ENCODE data around the gene RETREG2.
"Not testable (repeated sequence)": the region's sequence is repeated elsewhere in the genome, so short reads cannot be mapped to it uniquely, and the experiment has no call there.

The RETREG2 gene

DNA sequence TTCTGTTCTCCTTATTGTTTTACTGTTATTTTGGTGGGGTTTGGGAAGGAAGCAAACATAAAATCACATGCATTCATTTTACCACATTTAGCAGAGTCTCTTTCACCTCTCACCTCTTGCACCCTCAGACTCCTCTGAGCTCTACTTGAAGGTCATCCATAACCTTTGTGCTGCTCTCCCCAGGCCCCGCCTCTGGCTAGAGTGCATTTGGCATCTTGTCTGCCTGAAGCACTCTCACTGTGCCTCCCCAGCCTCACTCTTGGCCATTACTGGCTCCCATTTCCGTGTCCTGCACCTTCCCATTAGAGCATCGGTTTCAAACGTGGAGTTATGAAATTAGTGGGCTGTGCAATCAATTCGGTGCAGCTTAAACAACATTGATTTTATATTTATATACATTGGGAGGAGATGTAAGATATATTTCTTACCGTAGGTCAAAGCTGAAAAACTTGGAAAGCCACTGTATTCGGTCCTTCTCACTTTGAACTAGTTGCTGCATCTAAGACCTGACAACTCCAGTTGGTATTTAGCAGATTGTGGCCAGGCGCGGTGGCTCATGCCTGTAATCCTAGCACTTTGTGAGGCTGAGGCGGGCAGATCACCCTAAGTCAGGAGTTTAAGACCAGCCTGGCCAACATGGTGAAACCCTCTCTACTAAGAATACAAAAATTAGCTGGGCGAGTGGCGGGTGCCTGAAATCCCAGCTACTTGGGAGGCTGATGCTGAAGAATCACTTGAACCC, 21.6 kb downstream of the RETREG2 start:
- no peak for DNase-seq

- DNase-seq, result peak; percentile 60
Measured at GRCh38 chr2:219200502-219201326, 22.6 kb downstream of the RETREG2 start.

GRCh38 chr2:219201331-219201730, 23.3 kb downstream of the RETREG2 start:
- DNase-seq, result not testable (repeated sequence)

DNA sequence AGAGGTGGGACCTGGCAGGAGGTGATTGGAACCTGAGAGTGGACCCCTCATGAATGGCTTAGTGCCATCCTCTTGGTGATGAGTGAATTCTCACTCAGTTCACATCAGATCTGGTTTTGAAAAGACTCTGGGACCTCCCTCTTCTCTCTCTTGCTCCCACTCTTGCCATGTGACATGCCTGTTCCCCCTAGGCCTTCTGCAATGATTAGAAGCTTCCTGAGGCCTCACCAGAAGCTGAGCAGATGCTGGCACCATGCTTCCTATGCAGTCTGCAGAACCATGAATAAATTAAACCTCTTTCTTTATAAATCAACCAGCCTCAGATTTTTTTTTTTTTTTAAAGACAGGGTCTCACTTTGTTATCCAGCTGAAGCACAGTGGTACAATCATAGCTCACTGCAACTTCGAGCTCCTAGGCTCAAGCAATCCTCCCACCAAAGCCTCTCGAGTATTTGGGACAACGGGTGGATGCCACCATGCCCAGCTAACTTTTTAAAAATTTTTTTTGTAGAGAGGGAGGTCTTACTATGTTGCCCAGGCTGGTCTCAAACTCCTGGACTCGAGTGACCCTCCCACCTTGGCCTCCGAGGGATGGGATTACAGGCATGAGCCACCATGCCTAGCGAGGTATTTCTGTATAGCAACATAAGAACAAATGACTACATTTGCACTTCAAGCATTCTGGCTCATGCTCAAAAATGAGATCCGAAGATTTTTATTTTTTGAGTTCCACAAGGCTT, 26.5 kb downstream of the RETREG2 start:
- DNase-seq, result no peak

- no peak for DNase-seq
Measured at GRCh38 chr2:219205165-219205538, 27.1 kb downstream of the RETREG2 start.

- DNase-seq, result no peak
Measured at GRCh38 chr2:219205981-219206327, 27.9 kb downstream of the RETREG2 start.

DNA sequence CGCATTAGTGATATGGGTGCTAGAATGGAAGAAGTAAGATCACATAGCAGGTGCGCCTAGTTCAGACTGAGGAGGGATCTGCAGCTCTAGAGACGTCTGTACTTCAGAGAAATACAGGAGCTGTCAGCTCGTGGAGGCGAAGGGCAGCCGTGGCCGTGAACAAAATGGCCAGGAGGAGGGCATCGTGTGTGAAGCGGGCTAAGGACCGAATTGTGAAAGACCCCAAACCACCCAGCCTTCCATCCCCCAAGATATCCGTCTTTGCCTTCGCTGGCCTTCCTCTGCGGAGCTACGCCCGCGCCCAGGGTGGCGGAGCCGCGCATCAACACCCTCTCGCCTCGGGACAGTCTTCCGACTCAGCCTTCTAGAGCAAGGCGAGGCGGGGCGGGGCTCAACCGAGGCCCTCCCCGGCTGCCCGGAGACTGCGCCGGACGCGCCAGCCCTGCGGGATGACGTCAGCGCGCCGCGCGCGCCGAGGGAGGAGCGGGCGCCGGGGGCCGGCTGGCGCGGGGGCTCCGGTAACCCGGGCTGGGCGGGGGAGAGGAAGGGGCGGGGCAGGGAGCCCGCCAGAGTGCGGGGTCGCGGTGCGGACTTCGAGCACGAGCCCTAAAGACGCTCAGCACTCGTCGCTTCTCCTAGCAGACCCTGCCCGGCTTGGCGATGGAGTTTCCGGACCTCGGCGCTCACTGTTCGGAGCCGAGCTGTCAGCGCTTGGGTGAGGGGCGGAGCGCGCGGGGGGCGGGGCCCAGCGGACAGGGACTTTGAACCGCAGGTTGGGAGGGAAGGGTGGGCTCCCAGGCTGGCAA, 28.5 kb downstream of the RETREG2 start, which contains the start of gene ZFAND2B:
TSS of gene ZFAND2B (plus strand) at position 455 of the 806 bp plus-strand sequence. CDS start at position 661, 206 bp downstream.
- peak; percentile 95 for DNase-seq

GRCh38 chr2:219207134-219207883, 29.2 kb downstream of the RETREG2 start:
- no peak for DNase-seq

- DNase-seq, result no peak
Measured at GRCh38 chr2:219207884-219208740, 30.0 kb downstream of the RETREG2 start.

DNA sequence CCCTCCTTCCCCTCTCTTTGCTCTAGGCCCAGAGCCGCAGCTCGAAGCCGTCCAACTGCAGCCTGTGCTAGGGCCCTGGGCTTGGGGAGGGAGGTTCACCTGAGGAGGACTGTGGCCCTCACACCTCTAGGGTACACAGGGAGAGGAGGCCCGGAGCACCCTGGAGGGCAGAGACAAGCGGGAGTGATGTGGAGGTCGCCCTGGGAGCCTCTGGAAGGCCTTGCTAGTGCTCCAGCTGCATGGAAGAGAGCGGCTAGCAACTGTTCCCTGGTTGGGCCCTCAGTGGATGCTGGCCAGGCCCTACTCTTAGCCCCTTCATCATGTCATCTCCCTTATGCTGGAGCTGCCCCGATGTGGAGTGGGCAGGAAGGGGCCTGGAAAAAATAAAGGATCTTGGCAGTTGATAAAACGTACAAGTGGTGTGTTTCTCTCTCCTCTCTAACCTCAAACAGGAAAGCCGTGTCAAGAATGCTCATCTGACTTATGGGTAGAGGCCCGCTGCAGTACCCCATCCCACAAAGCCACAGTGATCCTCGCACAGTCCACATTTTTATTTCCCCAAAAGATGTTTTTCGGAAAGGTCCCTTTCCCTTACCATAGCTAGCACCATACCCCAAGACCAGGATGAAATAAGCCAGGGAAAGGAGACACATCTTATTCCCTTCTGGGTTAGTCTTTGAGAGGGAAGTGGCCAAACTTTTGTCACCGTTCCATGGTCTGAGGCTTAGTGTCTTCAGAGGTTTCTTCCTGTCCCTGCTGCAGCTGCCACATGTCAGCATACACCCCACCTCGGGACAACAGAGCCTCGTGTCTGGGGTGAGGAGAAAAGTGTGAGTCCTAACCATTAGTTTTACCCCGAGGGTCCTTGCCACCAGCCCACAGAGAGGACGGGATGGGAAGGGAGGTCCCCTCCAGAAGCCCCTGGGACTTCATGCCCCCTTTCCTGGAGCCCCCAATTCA, 31.4 kb downstream of the RETREG2 start:
- DNase-seq, result no peak

GRCh38 chr2:219210196-219210885, 32.3 kb downstream of the RETREG2 start:
- DNase-seq, result no peak

DNA sequence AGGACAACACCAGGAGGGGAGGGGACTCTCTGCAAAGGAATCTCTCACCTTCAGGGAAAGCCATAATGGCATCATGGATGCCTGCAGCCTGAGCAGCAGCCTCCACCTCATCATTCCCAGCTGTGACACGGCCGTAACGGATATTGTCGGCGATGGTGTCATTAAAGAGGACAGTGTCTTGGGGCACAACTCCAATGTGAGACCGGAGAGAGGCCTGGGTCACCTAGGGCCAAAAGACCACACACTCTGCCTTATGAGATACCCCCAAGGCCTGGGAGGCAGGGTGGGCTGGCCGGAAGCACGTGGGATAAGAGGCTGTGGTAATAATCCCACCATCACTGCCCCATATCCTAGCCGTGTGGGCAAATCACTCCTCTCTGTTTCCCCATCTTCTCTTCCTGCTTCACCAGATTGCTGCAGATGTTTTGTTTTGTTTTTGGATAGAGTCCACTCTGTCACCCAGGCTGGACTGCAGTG, 32.8 kb downstream of the RETREG2 start:
- no peak for DNase-seq

DNA sequence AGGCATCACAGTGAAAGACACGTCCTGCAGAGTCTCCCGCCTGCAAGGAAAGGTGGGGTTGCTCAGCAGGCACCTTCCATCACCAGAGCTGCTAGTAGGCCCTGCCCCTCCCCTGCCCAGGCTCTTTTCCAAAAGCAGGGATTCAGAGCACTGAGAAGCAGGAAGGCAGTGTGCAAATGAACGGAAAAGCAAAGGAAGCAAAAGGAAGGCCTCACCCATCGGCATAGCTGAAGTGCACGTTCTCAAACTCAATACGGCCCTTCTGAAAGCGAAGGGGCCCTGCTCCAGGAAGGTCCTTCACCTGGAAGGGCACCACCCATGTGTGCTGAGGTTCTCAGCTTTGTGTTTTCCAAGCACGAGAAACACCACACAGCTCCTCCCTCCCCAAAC, 34.9 kb downstream of the RETREG2 start:
- DNase-seq, result no peak

GRCh38 chr2:219213486-219214071, 35.5 kb downstream of the RETREG2 start:
- no peak for DNase-seq

GRCh38 chr2:219214141-219214540, 36.1 kb downstream of the RETREG2 start:
- DNase-seq, result no peak

DNA sequence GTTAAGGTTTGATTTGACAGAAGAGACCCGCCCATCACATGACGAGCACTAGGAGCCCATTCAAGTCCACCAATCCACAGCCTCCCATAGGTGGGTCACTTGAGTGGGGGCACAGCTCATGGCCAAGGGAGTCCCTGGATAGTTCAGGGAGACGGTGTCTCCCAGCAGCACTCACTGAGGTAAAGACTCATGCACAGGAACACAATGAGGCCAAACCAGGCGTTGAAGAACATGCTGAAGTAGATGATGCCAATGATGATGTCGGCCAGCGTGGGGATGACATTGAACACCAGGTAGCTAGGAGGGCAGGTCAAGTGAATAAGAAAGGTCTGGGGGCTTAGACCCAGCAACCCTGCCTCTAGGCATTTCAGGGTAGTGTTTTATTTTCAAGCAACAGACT, 36.7 kb downstream of the RETREG2 start:
- DNase-seq, result no peak

DNA sequence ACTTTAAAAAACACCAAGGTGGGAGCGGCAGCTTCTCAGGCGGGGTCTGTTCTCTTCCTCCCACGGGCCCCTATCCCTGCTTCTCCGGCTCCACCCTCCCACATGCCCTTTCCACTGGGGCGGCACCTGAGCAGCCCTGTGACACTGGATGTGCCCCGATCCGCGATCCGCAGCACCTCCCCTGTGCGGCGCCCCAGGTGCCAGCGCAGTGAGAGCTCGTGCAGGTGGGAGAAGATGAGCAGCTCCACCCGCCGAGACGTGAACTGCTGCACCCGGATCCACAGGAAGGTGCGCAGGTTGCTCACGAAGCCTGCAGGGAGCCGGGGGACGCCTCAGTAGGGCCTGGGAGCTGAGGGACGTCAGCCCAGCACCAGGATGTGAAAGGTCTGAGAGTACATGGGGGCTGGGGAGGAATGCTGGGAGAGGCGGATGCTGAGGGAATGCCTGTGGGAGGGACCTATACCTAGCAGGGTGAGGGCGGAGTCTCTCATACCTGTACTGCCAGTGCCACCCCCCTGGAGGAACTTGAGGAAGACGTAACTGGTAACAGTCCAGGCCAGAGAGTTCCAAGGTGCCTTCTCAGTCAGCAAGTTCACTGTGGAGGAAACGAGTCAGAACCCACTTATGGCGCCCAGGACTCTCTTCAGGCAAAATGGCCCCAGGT, 37.9 kb downstream of the RETREG2 start:
- no peak for DNase-seq

GRCh38 chr2:219216535-219216915, 38.5 kb downstream of the RETREG2 start:
- no peak for DNase-seq

All from CD4-positive, alpha-beta T cell treated with Interleukin-10 for 1 hour (primary cell).